Sciatic nerve (tissue), 2 donors: ENCODE results near the gene TLR6. TPM values are rescaled to one million over a fixed set of nuclear protein-coding genes. Genes with fewer than 3 reads are reported as not detected.
A peak's percentile ranks its signal among the peaks of the same experiment; 100 is the strongest.
"Not testable (repeated sequence)": the region's sequence is repeated elsewhere in the genome, so short reads cannot be mapped to it uniquely, and the experiment has no call there.

Experiments
- ATAC-seq: fragments of 200-7000 bp; cut with Tn5 transposase; one replicate; pipeline ENCODE4 v1.9.1; 2020; ENCODE audit warnings: mild to moderate bottlenecking, moderate library complexity
- DNase-seq: peaks from one replicate; pipeline ENCODE4 v3.0.0-alpha.2; 2020; ENCODE audit warnings: low spot score
- intact Hi-C: fragments of 100-400 bp; cut with DNase I; formaldehyde crosslinking; loops from one replicate; pipeline ENCODE4 v1.14.2; 2022
- total RNA-seq: library from RNA; stranded (reverse); fragmentation: NEBNext Ultra II Directional; extraction: Animal tissue kit (Norgen Biotek cat#: 25700); gene quantifications from one replicate; pipeline ENCODE4 v1.2.1, GENCODE V29; 2021
- donor health status: DM: no; HTN: no; CAD: no.
- donor health status: DM: no; HTN: no; CAD: no.

Gene TLR6
- total RNA-seq, 1 donor from 2014 or later: 8.2 TPM

GRCh38 chr4:38832624-38833528, 23.7 kb downstream of the TLR6 start:
- intact Hi-C loops: no loop called here
- no peak for DNase-seq
- no peak for ATAC-seq

GRCh38 chr4:38832206-38832605, 24.4 kb downstream of the TLR6 start:
- DNase-seq (no peak), ATAC-seq (no peak)
- intact Hi-C loops: no loop called here

- intact Hi-C loops: no loop called here
- no peak for ATAC-seq
These were observed 25.0 kb downstream of the TLR6 start for GRCh38 chr4:38831653-38832052.

GRCh38 chr4:38829237-38829636, 27.4 kb downstream of the TLR6 start:
- no peak for ATAC-seq
- no peak for DNase-seq
- intact Hi-C loops: no loop called here

More at GRCh38 chr4:38831653-38832052, 25.0 kb downstream of the TLR6 start:
- DNase-seq: no peak

- intact Hi-C loops: no loop called here
- DNase-seq (no peak), ATAC-seq (no peak)
These were observed 32.9 kb downstream of the TLR6 start for GRCh38 chr4:38823766-38824165.

- intact Hi-C loops: no loop called here
- ATAC-seq (no peak), DNase-seq (no peak)
These were observed 33.8 kb downstream of the TLR6 start for GRCh38 chr4:38822748-38823303.

- DNase-seq: no peak
- ATAC-seq: no peak
These were observed 34.9 kb downstream of the TLR6 start for GRCh38 chr4:38821739-38822138.

GRCh38 chr4:38820329-38821061, 36.1 kb downstream of the TLR6 start:
- ATAC-seq (no peak), DNase-seq (no peak)
- intact Hi-C loops: no loop called here

More at GRCh38 chr4:38821739-38822138, 34.9 kb downstream of the TLR6 start:
- intact Hi-C loops: no loop called here

GRCh38 chr4:38819569-38819968, 37.0 kb downstream of the TLR6 start:
- intact Hi-C loops: no loop called here
- no peak for ATAC-seq

GRCh38 chr4:38818441-38818976, 38.1 kb downstream of the TLR6 start:
- DNase-seq (no peak), ATAC-seq (no peak)
- intact Hi-C loops: no loop called here

More at GRCh38 chr4:38819569-38819968, 37.0 kb downstream of the TLR6 start:
- no peak for DNase-seq

- no peak for DNase-seq
- peak; percentile 83 for ATAC-seq
- intact Hi-C loops: no loop called here
These were observed 40.5 kb downstream of the TLR6 start for GRCh38 chr4:38815885-38816782.

- ATAC-seq (no peak), DNase-seq (no peak)
- intact Hi-C loops: no loop called here
These were observed 42.2 kb downstream of the TLR6 start for GRCh38 chr4:38814386-38814785.

GRCh38 chr4:38811297-38811696, 45.3 kb downstream of the TLR6 start:
- no peak for ATAC-seq
- intact Hi-C loops: no loop called here
- DNase-seq: no peak

GRCh38 chr4:38807462-38807861, 49.2 kb downstream of the TLR6 start:
- DNase-seq, ATAC-seq, intact Hi-C loops: not testable (repeated sequence)

GRCh38 chr4:38806251-38806650, 50.4 kb downstream of the TLR6 start:
- ATAC-seq, DNase-seq, intact Hi-C loops: not testable (repeated sequence)

GRCh38 chr4:38805530-38806145, 51.0 kb downstream of the TLR6 start:
- intact Hi-C loops: no loop called here
- ATAC-seq (peak; percentile 80), DNase-seq (no peak)

- intact Hi-C loops: no loop called here
- ATAC-seq (peak; percentile 75), DNase-seq (no peak)
These were observed 51.8 kb downstream of the TLR6 start, which contains the start of gene TLR1 for GRCh38 chr4:38804654-38805295. TSS of gene TLR1 (minus strand) at chr4:38804791. CDS start at chr4:38798831, 5,960 bp downstream.
